Hypothalamus (tissue), 51 donors: ENCODE data around the gene MEOX2.
A peak's percentile ranks its signal among the peaks of the same experiment; 100 is the strongest.

ENCODE experiments used
- DNase-seq, 51 donors: peaks; one replicate each; lab custom pipeline; 2025; lab: John Stamatoyannopoulos, UW

The MEOX2 gene

DNA sequence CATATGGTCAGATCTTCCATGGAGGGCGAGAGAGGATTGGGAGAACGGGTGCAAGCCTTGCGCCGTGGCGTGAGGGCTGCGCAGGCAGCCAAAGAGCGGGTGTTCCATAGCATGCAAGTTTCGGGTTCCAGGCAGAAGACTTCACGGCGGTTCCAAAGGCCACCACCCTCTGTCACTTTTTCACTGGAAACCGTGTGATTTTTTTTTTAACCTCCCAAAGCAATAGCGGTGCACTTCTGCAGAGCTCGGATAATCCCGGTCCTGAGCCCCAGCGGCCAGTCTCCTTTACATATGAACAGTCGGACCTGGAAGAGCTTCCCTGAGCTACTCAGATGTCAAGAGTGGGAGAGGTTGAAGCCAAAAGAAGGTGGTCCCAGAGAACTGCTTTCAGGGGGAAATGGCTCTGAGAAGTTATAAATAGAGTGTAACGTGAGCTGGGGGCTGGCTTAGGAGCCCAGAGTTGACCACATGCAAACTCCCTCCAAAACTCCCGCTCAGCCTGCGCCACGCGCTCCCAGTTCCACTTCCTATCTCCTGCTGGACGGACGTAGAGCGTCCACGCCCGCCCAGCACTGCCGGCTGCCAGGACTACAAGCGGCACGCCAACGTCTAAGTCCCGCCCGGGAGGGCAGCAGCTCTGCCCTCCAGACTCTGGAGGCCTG lies at the start of gene MEOX2:
Gene MEOX2 (minus strand): TSS at position 389 of the 662 bp plus-strand sequence. CDS start 281 bp downstream, at position 108.
- DNase-seq: peak in 9 of 51 donors; percentile 9 to 40 (median 19)

GRCh38 chr7:15729746-15730145 lies 43.3 kb upstream of the MEOX2 start:
- DNase-seq: no peak

DNA sequence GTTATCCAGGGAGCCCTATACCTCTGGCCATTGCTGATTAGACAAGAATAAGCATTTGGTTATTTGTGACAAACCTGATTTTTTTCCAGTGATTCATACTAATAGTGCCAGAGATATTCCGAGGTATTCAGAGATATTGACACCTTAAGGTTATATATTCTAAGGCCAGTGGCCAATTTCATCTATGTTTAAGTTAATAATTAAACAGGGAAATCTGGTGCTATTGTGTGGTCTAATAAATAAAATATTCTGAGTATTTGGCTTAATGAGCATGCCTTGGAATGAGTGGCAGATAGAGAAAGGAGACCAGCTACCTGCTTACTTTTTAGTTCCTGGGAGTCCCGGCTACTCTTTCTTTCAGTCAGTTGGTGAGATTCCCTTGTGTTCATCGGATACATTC lies 38.6 kb upstream of the MEOX2 start:
- no peak for DNase-seq

GRCh38 chr7:15723841-15724240 lies 37.4 kb upstream of the MEOX2 start:
- no peak for DNase-seq

DNA sequence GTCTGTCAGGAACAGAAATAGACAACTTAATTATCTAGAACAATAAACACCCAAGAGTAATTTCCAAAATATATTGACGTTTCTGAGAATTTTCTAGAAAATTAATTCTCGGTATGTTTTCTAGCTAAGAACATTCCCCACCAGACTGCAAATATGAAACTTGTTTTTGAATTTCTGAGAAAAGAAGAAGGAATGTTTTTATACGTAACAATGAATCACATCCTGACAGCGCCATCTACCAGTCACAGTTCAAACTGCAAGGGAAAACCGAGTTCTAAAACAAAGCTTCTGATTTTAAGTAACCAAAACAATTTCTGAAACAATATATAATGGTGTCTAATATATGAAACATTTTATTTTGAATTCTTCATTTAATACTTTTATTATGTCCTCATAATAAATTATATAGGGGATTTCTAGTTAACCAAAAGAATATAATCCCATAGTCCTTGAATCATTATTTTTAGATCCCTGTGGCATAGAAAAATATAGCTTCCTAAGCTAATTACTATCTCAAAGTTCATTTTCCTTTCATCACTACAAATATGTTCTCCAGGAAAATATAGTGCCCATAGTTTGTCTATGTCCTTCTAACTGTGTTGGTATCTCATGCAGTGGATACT lies 34.5 kb upstream of the MEOX2 start:
- DNase-seq: peak in 14 of 51 donors; percentile 0 to 37 (median 4)

DNA sequence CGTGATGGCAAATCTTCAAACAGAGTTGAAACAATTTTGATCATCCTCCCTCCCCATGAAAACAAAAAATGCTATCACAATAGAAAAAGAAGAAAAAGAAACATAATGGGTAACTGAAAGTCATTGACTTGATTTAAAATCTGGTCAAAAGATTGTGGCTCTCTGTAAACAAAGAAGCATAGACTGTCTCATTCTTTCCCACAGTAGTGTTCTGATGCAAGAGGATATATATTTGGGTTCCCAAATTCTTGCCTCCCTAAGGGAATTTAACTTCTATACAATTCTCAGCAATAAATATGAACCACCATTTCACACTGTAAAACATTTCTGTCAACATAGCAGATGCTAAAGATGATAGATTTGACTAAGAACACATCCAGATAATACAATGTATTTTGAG lies 32.8 kb upstream of the MEOX2 start:
- no peak for DNase-seq

GRCh38 chr7:15715435-15715834 lies 29.0 kb upstream of the MEOX2 start:
- DNase-seq: no peak

DNA sequence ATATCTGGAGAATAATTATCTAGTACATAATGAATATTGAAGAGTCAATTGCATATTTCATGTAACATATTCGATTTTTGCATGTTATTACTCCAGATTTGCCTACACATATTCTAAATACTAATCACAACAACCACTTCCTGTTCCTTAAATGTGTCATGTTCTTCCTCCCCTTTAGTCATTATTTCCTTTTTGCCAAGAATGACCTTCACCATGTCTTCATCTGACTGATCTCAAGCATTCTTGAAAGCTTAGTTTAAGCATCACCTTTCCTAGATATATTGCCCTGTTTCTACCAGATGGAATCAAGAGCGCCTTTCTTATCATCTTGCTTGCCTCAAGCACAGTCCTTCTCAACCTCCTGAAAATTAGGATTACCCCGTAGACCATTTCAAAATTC lies 23.5 kb upstream of the MEOX2 start:
- no peak for DNase-seq

DNA sequence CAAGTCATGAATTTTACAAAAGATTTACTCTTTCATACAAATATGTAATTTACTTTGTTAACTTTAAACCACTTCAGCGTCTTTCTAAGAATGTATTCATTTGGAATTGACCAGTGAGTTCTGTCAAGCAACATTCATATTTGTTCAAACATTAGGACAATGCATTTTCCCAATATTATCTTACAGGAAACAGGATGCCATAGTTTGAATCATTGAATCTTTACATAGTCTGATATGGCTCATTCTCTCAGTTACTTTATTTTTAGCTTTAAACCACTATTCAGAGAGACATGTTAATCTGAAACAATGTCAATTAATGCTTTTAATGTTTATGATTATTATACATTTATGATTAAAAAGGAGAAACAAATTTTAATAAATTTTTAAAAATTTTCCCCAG lies 21.1 kb upstream of the MEOX2 start:
- no peak for DNase-seq

- DNase-seq: no peak
Observed at GRCh38 chr7:15703732-15704131, 17.2 kb upstream of the MEOX2 start.

DNA sequence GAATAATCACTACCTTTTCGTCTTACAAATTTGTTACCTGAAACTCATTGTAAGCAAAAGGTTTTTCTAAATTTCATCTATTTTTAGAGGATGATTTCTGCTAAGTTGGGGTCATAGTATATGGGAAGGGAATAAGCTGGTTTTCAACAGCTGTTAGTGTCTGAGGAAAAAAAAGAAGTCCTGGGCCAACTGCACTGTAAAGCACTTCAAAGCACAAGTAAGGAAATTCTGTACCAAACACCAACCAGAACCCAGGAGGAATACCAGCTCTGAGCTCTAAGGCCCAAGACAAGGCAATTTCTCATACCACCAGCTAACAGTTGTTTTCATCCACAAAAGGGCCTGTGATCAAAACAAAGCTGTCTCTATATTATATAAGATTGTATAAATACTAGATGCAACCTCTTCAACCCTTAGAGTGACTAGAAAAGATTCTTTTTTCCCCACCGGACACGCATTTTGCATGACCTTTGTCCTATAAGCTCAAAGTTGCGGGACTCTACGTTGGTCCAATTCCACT lies 6.1 kb upstream of the MEOX2 start:
- DNase-seq: no peak

DNA sequence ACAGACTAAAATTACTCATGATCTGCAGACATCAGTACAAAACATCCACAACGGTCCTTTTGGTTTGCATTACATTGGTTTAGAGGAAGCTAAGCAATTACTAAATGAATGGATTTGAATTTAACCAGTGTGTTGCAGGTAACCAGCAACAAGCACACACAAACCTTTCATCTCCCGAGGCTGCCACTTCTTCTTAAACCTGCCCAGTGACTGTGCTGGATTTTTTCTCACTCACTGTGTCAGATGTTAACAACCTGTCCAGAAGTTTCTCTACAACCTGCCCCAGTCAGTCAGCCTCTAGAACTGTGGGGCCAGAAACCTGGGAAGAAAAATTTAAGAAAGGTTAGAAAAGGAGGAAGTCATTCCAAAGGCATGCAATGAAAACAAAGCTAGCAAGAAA lies 2.4 kb upstream of the MEOX2 start:
- DNase-seq: no peak

DNA sequence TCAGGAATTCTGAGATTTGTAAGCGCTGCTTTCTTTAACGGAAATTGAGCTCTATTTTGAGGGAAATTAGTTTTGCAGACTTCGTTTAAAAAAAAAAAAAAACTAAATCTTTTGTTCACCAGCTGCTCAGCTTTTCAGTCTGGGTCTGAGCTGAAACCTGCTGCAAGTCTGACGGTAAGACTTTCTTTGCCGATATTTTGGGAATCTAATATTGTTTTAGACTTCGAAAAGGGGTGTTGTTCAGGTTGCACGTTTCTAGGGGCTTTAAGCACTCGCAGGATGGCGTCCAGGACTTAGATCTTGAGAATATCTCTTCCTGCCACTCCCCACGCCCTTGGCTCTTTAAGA lies 1.8 kb upstream of the MEOX2 start:
- no peak for DNase-seq

DNA sequence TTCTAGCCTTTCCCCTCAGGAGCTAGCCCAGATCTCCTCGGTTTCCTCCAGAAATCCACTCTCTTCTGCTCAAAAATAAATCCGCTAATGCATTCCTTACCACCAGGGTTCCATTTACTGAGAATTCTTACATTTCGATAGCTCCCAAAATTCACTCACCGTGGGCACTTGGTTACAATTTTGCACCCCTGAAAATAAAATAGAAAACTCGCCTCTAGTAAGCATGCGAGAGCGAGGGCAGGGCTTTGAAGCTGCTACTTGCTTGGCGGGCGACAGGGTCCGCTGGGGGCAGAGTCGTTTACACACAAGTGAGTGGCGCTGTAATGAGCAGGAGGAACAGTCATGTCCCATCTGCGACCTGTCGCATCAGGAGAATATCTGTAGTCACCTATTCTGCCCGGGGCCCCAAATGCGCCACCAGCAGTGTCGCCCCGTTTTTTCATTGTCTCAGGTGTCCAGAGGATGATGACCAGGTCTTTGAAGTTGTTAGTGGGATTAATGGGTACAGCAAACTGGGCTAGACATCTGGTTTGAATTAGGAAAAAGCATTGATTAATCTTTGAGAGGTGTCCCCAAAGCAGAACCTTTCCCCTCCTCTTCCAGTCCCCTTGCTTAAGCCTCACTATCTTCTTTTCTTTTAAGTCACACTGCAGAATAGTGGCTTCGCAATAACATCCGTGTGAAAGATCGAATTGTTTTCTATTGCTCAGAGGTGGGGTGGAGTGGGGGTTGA lies 1.2 kb upstream of the MEOX2 start:
- peak in 11 of 51 donors; percentile 1 to 28 (median 15) for DNase-seq

DNA sequence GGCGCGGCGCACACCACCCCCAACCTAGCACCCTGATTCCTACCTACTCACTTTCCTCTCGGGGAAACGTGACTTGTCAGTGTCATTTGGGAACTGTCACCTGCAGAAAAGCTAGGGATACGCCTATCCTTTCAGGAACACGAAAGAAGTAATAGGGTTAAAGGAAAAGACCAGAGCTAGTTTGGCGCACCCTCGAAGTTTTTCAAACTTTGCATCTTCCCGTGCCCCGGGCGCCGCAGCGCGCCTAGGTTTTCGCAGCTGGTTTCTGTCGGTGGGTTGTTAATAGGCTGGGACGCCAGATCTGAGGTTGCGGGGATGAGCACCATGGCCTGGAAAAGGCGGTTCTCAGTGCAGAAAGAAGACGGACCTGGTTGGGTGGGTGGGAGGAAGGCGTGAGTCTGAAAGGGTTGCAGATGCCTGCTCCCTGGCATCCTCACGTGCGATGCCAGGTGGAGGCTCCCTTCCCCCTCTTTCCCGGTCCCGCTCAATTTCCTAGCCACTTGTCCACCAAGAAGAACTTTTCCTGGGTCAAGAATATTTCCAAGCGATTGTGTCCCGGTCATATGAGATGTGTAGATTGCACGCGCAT lies 568 bp upstream of the MEOX2 start:
- no peak for DNase-seq

- DNase-seq: peak in 5 of 51 donors; percentile 2 to 14 (median 8)
Observed at GRCh38 chr7:15685358-15686294, 857 bp downstream of the MEOX2 start.

DNA sequence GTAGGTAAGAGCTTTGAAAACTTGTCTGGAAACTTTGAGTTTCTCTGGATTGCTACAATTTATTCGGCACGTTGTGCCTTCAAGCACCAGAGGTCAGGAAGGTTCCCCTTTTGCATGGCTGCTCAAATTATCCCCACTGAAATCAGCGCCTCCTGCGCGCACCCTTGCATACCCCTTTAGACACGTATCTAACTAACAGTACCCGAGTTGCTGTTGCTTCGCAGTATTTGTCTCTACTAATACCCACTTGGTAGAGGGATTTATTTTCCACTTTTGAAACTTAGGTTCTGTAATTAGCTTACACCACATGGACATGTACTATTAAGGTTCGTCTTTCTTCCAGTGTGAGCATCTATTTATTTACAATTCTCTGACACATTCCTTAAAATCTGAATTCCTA lies 1.6 kb downstream of the MEOX2 start:
- no peak for DNase-seq

- DNase-seq: no peak
Observed at GRCh38 chr7:15684111-15684800, 2.2 kb downstream of the MEOX2 start.

DNA sequence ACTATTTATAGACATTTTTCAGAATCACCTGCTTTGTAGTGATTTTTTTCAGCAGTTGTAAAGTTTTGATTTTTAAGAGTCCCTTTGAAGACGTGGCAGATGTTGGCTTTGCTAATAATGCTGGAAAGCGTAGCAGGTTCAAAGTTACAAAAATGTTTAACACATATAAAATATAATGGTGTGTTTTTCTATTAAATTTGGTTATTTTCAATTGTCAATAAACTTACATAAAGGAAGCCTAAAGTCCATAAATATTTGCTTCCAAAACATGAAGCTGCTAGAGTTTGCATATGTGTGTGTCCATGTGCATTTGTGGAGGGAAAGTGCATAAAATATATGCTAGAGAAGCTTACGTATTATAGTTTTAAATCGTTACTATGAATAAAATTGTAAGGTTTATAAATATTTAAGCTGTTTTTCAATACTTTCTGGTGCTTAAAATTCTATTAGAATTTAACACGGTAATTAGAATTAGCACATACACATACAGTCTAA lies 3.7 kb downstream of the MEOX2 start:
- no peak for DNase-seq
